ENCODE data around the gene GCNT1. TPM values are rescaled to one million over a fixed set of nuclear protein-coding genes. Genes with fewer than 3 reads are reported as not detected.

Gene GCNT1
- total RNA-seq (2022) (18.9 and 19.1 TPM in 2 replicates), Bru-seq, nascent RNA (percentile 69 among the genes with signal in this experiment), BruChase-seq, experiment 1, labeled RNA remaining after a 2-hour chase (percentile 72 among the genes with signal in this experiment), BruChase-seq, experiment 2, labeled RNA remaining after a 6-hour chase (percentile 62 among the genes with signal in this experiment)
- long read RNA-seq, full-length matches to known transcripts: 23 of 37 reads
- long read RNA-seq, partial matches to known transcripts: 0 of 37 reads
- long read RNA-seq, other reads (novel, unspliced or antisense): 14 of 37 reads

DNA sequence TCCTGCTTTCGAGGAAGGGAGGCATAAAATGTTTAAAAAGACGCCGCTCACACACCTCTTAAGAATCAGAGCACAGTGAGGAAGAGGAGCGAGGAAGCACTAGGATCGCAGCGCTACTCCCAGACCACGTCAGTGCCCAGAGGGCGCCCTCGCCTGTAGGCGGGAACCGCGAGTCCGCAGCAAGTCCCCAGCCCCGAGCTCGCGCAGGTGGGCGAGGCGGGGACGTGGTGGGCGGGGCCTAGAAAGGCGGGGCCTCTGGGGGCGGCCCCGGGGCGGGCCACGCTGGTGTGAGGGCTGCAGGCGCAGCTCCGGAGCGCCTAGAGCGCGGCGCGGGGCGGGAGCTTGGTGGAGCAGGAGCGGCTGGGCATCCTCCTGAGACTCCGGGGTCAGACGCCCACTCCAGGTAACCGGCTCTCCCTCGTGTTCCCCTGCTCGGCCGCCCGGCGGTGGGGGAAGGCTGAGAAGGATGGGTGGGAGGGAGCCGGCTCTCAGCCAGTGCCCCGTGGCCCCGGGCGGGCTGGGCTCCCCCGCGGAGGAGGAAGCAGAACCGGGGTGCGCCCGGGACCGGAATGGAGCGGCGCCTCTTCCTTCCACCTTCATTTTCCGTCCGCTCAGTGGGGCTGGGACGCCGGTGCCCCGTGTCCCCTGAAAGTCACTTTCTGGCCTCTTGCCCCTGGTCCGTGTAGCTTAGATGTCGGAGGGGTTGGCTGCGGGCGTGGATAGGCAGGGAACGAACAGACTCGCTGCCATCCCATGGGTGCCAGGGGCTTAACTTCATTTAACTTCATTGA, at the start of gene GCNT1:
Gene GCNT1 (plus strand): TSS at position 280 of the 791 bp plus-strand sequence. CDS start 43,200 bp downstream, outside the sequence.
- Histone ChIP-seq H3K27me3 (replicated peaks; ENCODE audit: control insufficient read depth, insufficient read depth, low read length) (no peaks in the 10 kb centered on the region), H3K9me3 (no peaks in the 10 kb centered on the region), H3K4me1 (no peaks in the 10 kb centered on the region), H3K4me3 (ENCODE audit: low read depth, low read length) (peak within 1 kb of the TSS; percentile 62), H3K36me3 (ENCODE audit: control insufficient read depth, insufficient read depth, low read length) (no peaks in the 10 kb centered on the region)
- intact Hi-C loops (cut with micrococcal nuclease; ENCODE audit: unreplicated experiment): loop anchor here (10.0 kb wide), 1 partner anchor 126 kb away; no protein-coding TSS in a partner anchor
- TF ChIP-seq, protein P1, sequence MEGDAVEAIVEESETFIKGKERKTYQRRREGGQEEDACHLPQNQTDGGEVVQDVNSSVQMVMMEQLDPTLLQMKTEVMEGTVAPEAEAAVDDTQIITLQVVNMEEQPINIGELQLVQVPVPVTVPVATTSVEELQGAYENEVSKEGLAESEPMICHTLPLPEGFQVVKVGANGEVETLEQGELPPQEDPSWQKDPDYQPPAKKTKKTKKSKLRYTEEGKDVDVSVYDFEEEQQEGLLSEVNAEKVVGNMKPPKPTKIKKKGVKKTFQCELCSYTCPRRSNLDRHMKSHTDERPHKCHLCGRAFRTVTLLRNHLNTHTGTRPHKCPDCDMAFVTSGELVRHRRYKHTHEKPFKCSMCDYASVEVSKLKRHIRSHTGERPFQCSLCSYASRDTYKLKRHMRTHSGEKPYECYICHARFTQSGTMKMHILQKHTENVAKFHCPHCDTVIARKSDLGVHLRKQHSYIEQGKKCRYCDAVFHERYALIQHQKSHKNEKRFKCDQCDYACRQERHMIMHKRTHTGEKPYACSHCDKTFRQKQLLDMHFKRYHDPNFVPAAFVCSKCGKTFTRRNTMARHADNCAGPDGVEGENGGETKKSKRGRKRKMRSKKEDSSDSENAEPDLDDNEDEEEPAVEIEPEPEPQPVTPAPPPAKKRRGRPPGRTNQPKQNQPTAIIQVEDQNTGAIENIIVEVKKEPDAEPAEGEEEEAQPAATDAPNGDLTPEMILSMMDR (IDR thresholded peaks at IDR 0.05; ENCODE audit: insufficient read depth in 1 of 2, low read depth in 1 of 2, low read length in 1 of 2, severe bottlenecking in 1 of 2, unreplicated experiment in 1 of 2): peak in 1 of 2 experiments; percentile 40
- BruUV-seq (replicated peaks): no TSS peak
- peak within 1 kb of the TSS; percentile 58 for H3K27ac Mint-ChIP-seq (ENCODE audit: unreplicated experiment)
- ChIA-PET CTCF (interaction anchor here (1.0 kb wide), 2 partner anchors 170 to 199 kb away, joined by 3 to 4 read pairs; no protein-coding TSS in a partner anchor), POLR2A (interaction anchor here (0.7 to 0.9 kb wide), 2 partner anchors 117 to 175 kb away, joined by 3 read pairs; no protein-coding TSS in a partner anchor)
- peak within 1 kb of the TSS; percentile 91 for H3K4me3 Mint-ChIP-seq (ENCODE audit: unreplicated experiment)
- H3K9me3 Mint-ChIP-seq (ENCODE audit: unreplicated experiment): no peaks in the 10 kb centered on the region
- peak; percentile 83 to 87 for DNase-seq
- no peaks in the 10 kb centered on the region for H3K36me3 Mint-ChIP-seq (ENCODE audit: insufficient read depth, unreplicated experiment)
- no peaks in the 10 kb centered on the region for H3K4me1 Mint-ChIP-seq (ENCODE audit: low read depth, unreplicated experiment)
- H3K27me3 Mint-ChIP-seq (ENCODE audit: insufficient read depth, unreplicated experiment): no peaks in the 10 kb centered on the region

DNA sequence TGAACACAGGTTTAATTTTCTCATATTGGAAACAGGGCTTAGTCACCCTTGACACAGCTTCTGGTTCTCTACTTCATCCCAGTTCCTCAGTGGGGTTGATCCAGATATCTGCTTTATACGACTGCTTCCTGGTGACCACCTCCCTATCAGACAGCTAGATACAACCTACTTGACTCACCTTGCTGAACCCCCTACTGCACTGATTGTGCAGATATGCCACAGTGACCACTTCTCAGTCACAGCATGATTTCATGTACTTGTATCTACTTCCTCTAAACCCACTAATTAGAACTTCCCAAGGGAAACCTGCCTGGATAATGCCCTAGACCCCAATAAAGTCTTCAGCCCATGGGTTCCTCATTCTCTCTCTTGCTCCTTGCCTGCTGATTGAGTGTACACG, 46.3 kb upstream of the GCNT1 start:
- BruUV-seq (replicated peaks): no TSS peak
- no peak for DNase-seq
- Mint-ChIP-seq H3K9me3 (ENCODE audit: unreplicated experiment) (no peaks in the 10 kb centered on the region), H3K36me3 (ENCODE audit: insufficient read depth, unreplicated experiment) (no peaks in the 10 kb centered on the region), H3K4me3 (ENCODE audit: unreplicated experiment) (no peak overlapping the region), H3K27me3 (ENCODE audit: insufficient read depth, unreplicated experiment) (no peaks in the 10 kb centered on the region), H3K27ac (ENCODE audit: unreplicated experiment) (no peak overlapping the region), H3K4me1 (ENCODE audit: low read depth, unreplicated experiment) (peaks cover 5% of the 10 kb centered on the region)
- Histone ChIP-seq H3K4me3 (ENCODE audit: low read depth, low read length) (no peak overlapping the region), H3K36me3 (ENCODE audit: control insufficient read depth, insufficient read depth, low read length) (no peaks in the 10 kb centered on the region), H3K9me3 (no peaks in the 10 kb centered on the region), H3K27me3 (replicated peaks; ENCODE audit: control insufficient read depth, insufficient read depth, low read length) (no peaks in the 10 kb centered on the region), H3K4me1 (no peaks in the 10 kb centered on the region)
- intact Hi-C loops (cut with micrococcal nuclease; ENCODE audit: unreplicated experiment): no loop called here
- TF ChIP-seq, protein P1 (IDR thresholded peaks at IDR 0.05; ENCODE audit: insufficient read depth in 1 of 2, low read depth in 1 of 2, low read length in 1 of 2, severe bottlenecking in 1 of 2, unreplicated experiment in 1 of 2): no peak
- POLR2A ChIA-PET: no interaction called here
- CTCF ChIA-PET: no interaction called here

DNA sequence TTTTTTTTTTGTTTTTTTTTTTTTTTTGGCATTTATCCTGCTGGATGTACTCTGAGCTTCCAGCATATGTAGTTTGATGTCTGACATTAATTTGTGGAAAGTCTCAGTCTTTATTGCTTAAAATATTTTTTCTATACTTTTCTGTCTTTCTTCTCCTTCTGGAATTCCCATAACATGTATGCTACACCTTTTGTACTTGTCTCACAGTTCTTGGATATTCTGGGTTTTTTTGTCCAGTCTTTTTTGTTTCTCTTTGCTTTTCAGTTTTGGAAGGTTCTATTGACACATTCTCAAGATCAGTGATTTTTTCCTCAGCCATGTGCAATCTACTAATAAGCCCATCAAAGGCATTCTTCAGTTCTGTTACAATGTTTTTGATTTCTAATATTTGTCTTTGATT, 45.3 kb upstream of the GCNT1 start:
- Mint-ChIP-seq H3K4me3 (ENCODE audit: unreplicated experiment) (no peak overlapping the region), H3K27me3 (ENCODE audit: insufficient read depth, unreplicated experiment) (no peaks in the 10 kb centered on the region), H3K4me1 (ENCODE audit: low read depth, unreplicated experiment) (peaks cover 5% of the 10 kb centered on the region), H3K9me3 (ENCODE audit: unreplicated experiment) (no peaks in the 10 kb centered on the region), H3K27ac (ENCODE audit: unreplicated experiment) (no peak overlapping the region), H3K36me3 (ENCODE audit: insufficient read depth, unreplicated experiment) (no peaks in the 10 kb centered on the region)
- no peaks in the 10 kb centered on the region for H3K27me3 ChIP-seq (replicated peaks; ENCODE audit: control insufficient read depth, insufficient read depth, low read length)
- intact Hi-C loops (cut with micrococcal nuclease; ENCODE audit: unreplicated experiment): no loop called here
- H3K4me3 ChIP-seq (ENCODE audit: low read depth, low read length): no peak overlapping the region
- no peak for DNase-seq
- H3K36me3 ChIP-seq (ENCODE audit: control insufficient read depth, insufficient read depth, low read length): no peaks in the 10 kb centered on the region
- CTCF ChIA-PET: no interaction called here
- no TSS peak for BruUV-seq (replicated peaks)
- POLR2A ChIA-PET: no interaction called here
- no peaks in the 10 kb centered on the region for H3K4me1 ChIP-seq
- no peaks in the 10 kb centered on the region for H3K9me3 ChIP-seq
- TF ChIP-seq, protein P1 (IDR thresholded peaks at IDR 0.05; ENCODE audit: insufficient read depth in 1 of 2, low read depth in 1 of 2, low read length in 1 of 2, severe bottlenecking in 1 of 2, unreplicated experiment in 1 of 2): no peak
